Stimulated activated naive CD4-positive, alpha-beta T cell treated with Interleukin-2 at 50 U/mL for 16 hours (primary cell): Measurements from ENCODE around the gene GRHL1.

ENCODE experiments used
- DNase-seq: peaks from one replicate; lab custom pipeline; 2025; lab: John Stamatoyannopoulos, UW

The GRHL1 gene

GRCh38 chr2:9994462-9994861 lies 43.0 kb downstream of the GRHL1 start:
- DNase-seq = no peak

DNA sequence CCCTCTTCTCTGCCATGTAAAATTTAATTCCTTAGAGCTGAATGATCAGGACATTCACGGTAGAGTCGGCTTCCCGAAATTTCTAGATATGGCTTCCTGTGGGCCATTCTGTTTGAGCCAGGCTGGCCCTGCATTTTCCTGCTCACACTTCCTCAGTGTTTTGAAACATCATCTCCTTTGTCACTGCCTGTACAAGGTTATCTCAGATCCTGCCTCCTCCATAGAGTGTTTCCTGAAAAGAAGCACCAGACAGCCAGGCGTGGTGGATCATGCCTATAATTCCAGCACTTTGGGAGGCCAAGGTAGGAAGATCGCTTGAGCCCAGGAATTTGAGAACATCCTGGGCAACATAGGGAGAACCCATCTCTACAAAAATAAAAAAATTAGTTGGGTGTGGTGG lies 43.6 kb downstream of the GRHL1 start:
- DNase-seq = no peak

DNA sequence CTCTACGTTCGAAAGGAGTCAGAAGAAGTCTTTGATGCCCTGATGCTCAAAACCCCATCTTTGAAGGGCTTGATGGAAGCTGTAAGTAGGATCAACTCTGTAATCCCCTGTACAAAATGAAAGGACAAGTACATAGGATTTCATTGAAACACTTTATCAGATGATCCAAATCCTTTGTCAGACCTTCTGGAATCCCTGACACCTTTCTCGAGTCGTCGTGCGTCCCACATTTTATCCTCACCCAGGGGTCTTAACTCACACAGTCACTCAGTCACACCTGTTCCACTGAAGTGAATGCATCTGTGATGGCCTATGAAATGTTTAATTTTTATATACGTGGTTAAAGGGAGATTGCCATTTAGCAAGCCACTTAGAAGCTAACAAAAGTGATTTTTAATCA lies 44.8 kb downstream of the GRHL1 start:
- DNase-seq = no peak

GRCh38 chr2:9997936-9998335 lies 46.4 kb downstream of the GRHL1 start:
- no peak for DNase-seq

DNA sequence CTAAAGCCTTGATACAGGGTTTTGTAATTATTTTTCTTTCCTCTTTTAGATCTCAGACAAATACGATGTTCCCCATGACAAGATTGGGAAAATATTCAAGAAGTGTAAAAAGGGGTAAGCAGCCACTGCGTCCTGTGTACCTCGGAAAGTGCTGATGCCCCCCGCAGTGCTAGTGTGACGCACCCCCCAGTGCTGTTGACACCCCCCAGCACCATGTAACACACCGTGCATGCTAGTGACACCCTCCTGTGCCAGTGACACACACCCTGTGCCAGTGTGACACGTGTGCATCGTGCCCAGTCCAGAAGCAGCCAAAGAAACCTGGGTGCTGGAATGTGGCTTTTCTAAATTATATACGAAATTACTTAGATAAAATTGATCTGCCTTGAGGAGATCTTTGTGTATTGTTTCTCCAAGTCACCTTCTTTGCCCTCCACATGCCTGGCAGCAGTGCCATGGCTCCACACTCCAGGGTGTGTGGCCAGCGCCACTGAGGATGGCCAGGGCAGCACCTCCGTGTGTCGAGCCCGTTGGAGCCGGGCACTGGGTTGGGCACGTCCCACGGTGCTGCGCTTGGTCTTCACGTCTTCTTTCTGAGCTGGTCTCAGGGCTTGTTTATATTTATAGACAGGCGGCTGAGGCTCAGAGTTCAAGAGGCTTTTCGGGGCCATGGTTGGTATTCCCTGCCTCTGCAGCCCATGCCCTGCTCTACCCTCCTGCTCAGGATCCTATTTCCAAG lies 47.6 kb downstream of the GRHL1 start:
- no peak for DNase-seq

GRCh38 chr2:9999693-10000092 lies 48.2 kb downstream of the GRHL1 start:
- no peak for DNase-seq

GRCh38 chr2:10000541-10000940 lies 49.0 kb downstream of the GRHL1 start:
- no peak for DNase-seq

DNA sequence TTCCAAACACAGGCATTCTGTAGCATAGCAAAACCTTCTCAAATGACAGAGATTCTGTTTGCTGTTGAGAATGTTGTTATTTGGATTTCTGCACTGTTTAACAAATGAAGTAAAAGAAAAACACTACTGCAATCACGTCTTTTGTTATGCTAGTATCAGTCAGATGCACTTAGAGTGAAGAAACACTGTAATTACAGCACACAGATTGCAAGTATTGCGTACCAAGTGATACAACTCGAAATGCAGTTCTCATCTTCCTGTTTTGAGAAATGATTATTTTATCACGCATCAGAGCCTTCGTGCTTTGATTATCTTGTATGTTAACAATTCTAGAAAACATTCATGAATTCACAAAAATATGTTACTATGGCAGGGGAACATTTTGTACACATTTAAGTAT lies 50.1 kb downstream of the GRHL1 start:
- no peak for DNase-seq

GRCh38 chr2:10002109-10002508 lies 50.6 kb downstream of the GRHL1 start:
- DNase-seq = no peak

- DNase-seq = no peak
These were observed 51.2 kb downstream of the GRHL1 start for GRCh38 chr2:10002681-10003080.

- DNase-seq = no peak
These were observed 52.0 kb downstream of the GRHL1 start for GRCh38 chr2:10003206-10004125.

DNA sequence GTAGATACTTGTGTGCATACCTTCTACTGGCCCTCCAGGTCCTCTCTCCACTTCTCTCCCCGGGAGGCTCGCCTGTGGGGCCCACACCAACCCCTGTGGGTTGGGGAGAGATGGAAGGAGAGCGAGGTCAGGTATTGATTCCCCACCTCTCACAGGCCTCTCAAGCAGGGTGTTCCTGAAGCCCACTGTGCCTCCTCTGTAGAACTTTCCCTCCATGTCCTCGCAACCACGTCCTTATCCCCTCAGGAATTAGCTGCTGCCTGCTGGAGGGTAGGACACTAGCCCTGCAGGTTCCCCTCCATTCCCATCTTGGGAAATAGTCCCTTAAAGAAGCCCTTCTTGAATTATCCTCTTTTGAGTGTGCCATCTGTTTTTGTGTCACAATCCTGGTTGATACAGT lies 52.9 kb downstream of the GRHL1 start:
- DNase-seq = no peak

GRCh38 chr2:10004836-10005235 lies 53.3 kb downstream of the GRHL1 start:
- DNase-seq = no peak

- no peak for DNase-seq
These were observed 54.2 kb downstream of the GRHL1 start for GRCh38 chr2:10005461-10006235.

DNA sequence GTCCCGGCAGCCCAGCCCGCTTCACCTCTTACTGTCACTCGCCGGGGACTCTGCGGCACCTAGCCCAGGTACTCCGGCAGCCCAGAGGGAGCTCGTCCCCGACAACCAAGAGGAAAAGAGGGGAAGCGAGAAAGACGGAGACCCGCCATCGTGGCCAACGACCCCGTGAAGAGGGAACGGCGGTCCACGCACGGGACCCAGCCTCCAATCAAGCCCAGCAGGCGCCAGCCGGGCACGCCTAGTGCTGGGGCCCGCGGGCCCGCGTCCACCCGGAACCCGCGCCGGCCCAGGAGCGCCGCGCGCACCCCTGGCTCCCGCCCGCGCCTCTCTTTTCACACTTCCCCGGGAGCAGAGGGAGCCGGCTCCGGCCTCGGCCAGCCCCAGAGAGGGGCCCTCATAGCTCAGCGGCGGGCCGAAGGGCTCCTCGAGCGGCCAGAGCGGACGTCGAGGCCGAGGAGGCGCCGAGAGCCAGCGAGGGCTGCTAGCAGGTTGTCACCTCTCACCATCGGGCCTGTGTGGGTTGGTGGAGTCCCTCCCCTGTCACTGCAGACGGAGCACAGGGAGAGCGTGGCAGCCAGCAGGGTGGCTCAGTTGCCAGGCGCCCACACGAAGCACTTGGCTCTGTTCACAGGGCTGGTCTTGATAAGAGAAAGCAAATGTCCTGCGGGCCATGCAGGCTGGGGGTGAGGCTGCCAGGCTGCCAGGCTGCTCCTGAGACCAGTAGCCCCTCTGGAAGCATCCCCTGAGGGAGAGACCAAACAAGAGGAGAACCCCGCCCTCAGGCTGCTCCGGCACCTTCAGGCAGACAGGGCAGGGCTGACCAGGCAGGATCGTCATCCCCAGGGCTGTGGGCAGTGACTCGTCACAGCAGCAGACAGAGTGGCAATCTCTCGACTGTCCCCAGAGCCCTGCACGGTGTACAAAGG lies 55.0 kb downstream of the GRHL1 start:
- DNase-seq = no peak

DNA sequence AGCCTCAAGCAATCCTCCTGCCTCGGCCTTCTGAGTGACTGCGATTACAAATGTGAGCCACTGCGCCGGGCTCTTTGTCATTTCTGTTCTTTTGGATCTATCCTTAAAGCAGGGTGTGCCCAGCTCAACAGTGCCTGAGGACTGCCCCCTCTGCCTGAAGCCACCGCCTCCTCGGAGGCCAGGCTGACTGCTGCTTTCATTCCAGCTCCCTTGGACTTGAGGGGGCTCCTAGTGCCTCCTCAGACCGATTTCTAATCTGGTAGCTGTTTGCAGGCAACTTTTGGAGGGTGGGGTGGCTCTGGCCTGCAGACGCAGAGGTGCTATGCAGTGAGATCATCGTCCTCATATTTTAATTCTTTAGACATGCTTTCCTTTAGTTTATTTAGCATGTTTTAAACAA lies 55.9 kb downstream of the GRHL1 start:
- no peak for DNase-seq

DNA sequence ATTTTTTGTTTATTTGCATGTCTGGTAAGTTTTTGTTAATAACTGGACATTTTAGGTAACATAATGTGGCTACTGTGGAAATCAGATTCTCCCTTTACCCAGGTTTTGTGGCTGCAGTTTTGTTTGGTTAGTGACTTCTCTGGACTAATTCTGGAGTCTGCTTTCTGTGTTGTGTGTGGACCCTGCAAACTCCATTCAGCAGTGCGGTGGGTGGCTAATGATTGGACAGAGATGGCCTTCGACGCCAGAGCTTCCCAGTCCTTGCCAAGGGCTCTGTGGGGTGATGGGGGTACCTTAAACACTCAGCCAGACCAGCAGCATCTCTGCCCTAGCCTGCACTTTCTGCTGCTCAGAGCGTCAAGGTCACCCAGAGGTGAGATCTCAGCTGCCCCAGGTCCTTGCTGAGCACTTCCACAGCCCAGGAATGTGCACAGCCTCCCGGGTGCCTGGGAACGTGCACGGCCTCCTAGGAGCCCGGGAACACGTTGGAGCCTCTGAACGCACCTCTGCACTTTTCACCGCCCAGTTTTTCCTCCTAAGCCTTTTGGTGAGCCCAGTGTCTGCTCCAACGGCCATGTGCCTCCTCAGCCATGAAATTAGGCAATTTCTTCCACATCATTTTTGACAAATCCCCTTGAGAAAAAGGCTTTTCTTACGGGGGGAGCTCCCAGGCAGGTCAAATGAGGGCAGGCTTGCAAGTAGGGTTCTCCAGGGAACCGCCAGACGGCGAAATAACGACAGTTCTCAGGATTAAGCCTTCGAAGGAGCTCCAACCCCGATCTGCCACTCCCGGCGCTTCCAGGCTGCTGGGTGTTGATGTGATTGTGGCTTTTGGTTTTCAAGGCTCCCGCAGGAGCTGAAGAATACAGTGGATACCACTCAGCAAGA lies 56.7 kb downstream of the GRHL1 start:
- DNase-seq = no peak

- DNase-seq = no peak
These were observed 57.3 kb downstream of the GRHL1 start for GRCh38 chr2:10008809-10009176.

GRCh38 chr2:10009271-10009810 lies 57.8 kb downstream of the GRHL1 start:
- no peak for DNase-seq
